Measurements from ENCODE around the gene VWA5B1. TPM values are rescaled to one million over a fixed set of nuclear protein-coding genes. Genes with fewer than 3 reads are reported as not detected.

The VWA5B1 gene
- total RNA-seq, 1 experiment from 2014 or later, result not detected

GRCh38 chr1:20377516-20378270 lies 87.0 kb downstream of the VWA5B1 start:
- intact Hi-C loops (cut with micrococcal nuclease), result loop anchor here (1.0 kb wide), 2 partner anchors 55 to 116 kb away; no protein-coding TSS in a partner anchor

DNA sequence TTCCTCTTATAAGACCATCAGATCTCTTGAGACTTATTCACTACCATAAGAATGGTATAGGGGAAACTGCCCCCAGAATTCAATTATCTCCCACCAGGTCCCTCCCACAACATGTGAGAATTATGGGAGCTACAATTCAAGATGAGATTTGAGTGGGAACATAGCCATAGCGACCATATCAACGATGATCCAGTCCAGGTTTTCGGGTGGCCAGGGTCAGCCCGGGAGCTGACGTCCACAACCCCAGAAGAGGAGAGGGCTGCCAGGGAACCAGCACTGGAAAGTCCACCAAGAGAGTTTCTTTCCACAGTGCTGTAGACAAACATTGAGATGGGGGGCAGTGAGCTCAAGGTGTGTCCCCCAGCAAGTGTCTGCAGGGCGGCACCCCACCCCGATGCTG lies 88.4 kb downstream of the VWA5B1 start:
- H3F3A ChIP-seq (ENCODE audit: low read length, unreplicated experiment), result no peaks in the 10 kb centered on the region
- H3K27ac ChIP-seq (ENCODE audit: low read length), result no peak overlapping the region
- ChIA-PET CTCF (interaction anchor here (0.6 kb wide), 1 partner anchor 21 kb away, joined by 3 read pairs; no protein-coding TSS in a partner anchor), POLR2A (ENCODE audit: unreplicated experiment) (no interaction called here)
- ATAC-seq (no peak), DNase-seq (no peak)
- peaks cover 24% of the 10 kb centered on the region for H3K4me1 ChIP-seq (ENCODE audit: insufficient read depth, low read length)
- TF ChIP-seq EZH2phosphoT487 (IDR thresholded peaks at IDR 0.05; ENCODE audit: borderline replicate concordance, low read length) (no peak), EZH2 (IDR thresholded peaks at IDR 0.05; ENCODE audit: low read length, unreplicated experiment) (no peak)
- TF ChIP-seq, protein P1, sequence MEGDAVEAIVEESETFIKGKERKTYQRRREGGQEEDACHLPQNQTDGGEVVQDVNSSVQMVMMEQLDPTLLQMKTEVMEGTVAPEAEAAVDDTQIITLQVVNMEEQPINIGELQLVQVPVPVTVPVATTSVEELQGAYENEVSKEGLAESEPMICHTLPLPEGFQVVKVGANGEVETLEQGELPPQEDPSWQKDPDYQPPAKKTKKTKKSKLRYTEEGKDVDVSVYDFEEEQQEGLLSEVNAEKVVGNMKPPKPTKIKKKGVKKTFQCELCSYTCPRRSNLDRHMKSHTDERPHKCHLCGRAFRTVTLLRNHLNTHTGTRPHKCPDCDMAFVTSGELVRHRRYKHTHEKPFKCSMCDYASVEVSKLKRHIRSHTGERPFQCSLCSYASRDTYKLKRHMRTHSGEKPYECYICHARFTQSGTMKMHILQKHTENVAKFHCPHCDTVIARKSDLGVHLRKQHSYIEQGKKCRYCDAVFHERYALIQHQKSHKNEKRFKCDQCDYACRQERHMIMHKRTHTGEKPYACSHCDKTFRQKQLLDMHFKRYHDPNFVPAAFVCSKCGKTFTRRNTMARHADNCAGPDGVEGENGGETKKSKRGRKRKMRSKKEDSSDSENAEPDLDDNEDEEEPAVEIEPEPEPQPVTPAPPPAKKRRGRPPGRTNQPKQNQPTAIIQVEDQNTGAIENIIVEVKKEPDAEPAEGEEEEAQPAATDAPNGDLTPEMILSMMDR (conservative IDR thresholded peaks at IDR 0.05; ENCODE audit: low read depth, low read length), result no peak
- no peak overlapping the region for H3K4me3 ChIP-seq (ENCODE audit: low read length)
- no peak overlapping the region for H3K9ac ChIP-seq (ENCODE audit: low read length)
- no peak overlapping the region for H3K4me2 ChIP-seq (ENCODE audit: low read length)
- no peaks in the 10 kb centered on the region for H3K9me3 ChIP-seq (ENCODE audit: low read length)
- H2AFZ ChIP-seq (ENCODE audit: low read length), result no peak overlapping the region
- no peaks in the 10 kb centered on the region for H3K36me3 ChIP-seq (ENCODE audit: low read depth, low read length)
- no TSS peak for BruUV-seq (replicated peaks)
- H3K9me2 ChIP-seq (replicated peaks; ENCODE audit: low read length), result no peaks in the 10 kb centered on the region
- no peaks in the 10 kb centered on the region for H4K20me1 ChIP-seq (ENCODE audit: low read length)
- no peaks in the 10 kb centered on the region for H3K27me3 ChIP-seq (ENCODE audit: low read length)
- H3K79me2 ChIP-seq (ENCODE audit: low read length), result no peaks in the 10 kb centered on the region
- intact Hi-C loops (cut with micrococcal nuclease), result no loop called here

More at GRCh38 chr1:20377516-20378270, 87.0 kb downstream of the VWA5B1 start:
- H3K27ac ChIP-seq (ENCODE audit: low read length), result no peak overlapping the region
- no peaks in the 10 kb centered on the region for H4K20me1 ChIP-seq (ENCODE audit: low read length)
- H3K27me3 ChIP-seq (ENCODE audit: low read length), result no peaks in the 10 kb centered on the region
- no TSS peak for BruUV-seq (replicated peaks)
- H3K4me2 ChIP-seq (ENCODE audit: low read length), result no peak overlapping the region
- H3K79me2 ChIP-seq (ENCODE audit: low read length), result no peaks in the 10 kb centered on the region
- H2AFZ ChIP-seq (ENCODE audit: low read length), result no peak overlapping the region
- H3F3A ChIP-seq (ENCODE audit: low read length, unreplicated experiment), result no peaks in the 10 kb centered on the region
- peaks cover 24% of the 10 kb centered on the region for H3K4me1 ChIP-seq (ENCODE audit: insufficient read depth, low read length)
- H3K9ac ChIP-seq (ENCODE audit: low read length), result no peak overlapping the region
- ChIA-PET POLR2A (ENCODE audit: unreplicated experiment) (no interaction called here), CTCF (interaction anchor here (1.0 kb wide), 1 partner anchor 49 kb away, joined by 3 read pairs; no protein-coding TSS in a partner anchor)
- no peak overlapping the region for H3K4me3 ChIP-seq (ENCODE audit: low read length)
- DNase-seq (no peak), ATAC-seq (no peak)
- H3K9me2 ChIP-seq (replicated peaks; ENCODE audit: low read length), result no peaks in the 10 kb centered on the region
- H3K36me3 ChIP-seq (ENCODE audit: low read depth, low read length), result no peaks in the 10 kb centered on the region
- TF ChIP-seq EZH2phosphoT487 (IDR thresholded peaks at IDR 0.05; ENCODE audit: borderline replicate concordance, low read length), result no peak
- TF ChIP-seq, protein P1 (conservative IDR thresholded peaks at IDR 0.05; ENCODE audit: low read depth, low read length), result no peak
- TF ChIP-seq EZH2 (IDR thresholded peaks at IDR 0.05; ENCODE audit: low read length, unreplicated experiment), result no peak
- no peaks in the 10 kb centered on the region for H3K9me3 ChIP-seq (ENCODE audit: low read length)

- ChIA-PET POLR2A (ENCODE audit: unreplicated experiment) (no interaction called here), CTCF (interaction anchor here (1.4 kb wide), 1 partner anchor 18 kb away, joined by 3 read pairs; no protein-coding TSS in a partner anchor)
- Histone ChIP-seq H3K79me2 (ENCODE audit: low read length) (no peaks in the 10 kb centered on the region), H4K20me1 (ENCODE audit: low read length) (no peaks in the 10 kb centered on the region), H3K27ac (ENCODE audit: low read length) (no peak overlapping the region), H3K4me3 (ENCODE audit: low read length) (no peak overlapping the region), H2AFZ (ENCODE audit: low read length) (no peak overlapping the region), H3K4me2 (ENCODE audit: low read length) (0 out of 2 replicates have a peak overlapping the region, but pooled peaks have one; percentile 56), H3K9ac (ENCODE audit: low read length) (no peak overlapping the region), H3K9me2 (replicated peaks; ENCODE audit: low read length) (no peaks in the 10 kb centered on the region), H3K4me1 (ENCODE audit: insufficient read depth, low read length) (peaks cover 24% of the 10 kb centered on the region), H3K27me3 (ENCODE audit: low read length) (0 out of 2 replicates have a peak, but pooled peaks cover 3% of the 10 kb centered on the region), H3K9me3 (ENCODE audit: low read length) (no peaks in the 10 kb centered on the region), H3F3A (ENCODE audit: low read length, unreplicated experiment) (no peaks in the 10 kb centered on the region), H3K36me3 (ENCODE audit: low read depth, low read length) (no peaks in the 10 kb centered on the region)
- no peak for TF ChIP-seq EZH2 (IDR thresholded peaks at IDR 0.05; ENCODE audit: low read length, unreplicated experiment)
- TF ChIP-seq, protein P1 (conservative IDR thresholded peaks at IDR 0.05; ENCODE audit: low read depth, low read length), result no peak
- TF ChIP-seq EZH2phosphoT487 (IDR thresholded peaks at IDR 0.05; ENCODE audit: borderline replicate concordance, low read length), result no peak
- DNase-seq (no peak), ATAC-seq (no peak)
- intact Hi-C loops (cut with micrococcal nuclease), result no loop called here
- BruUV-seq (replicated peaks), result no TSS peak
Observed at GRCh38 chr1:20380175-20380574, 89.5 kb downstream of the VWA5B1 start.

Measured in PC-3 (cell line).